Central memory CD8-positive, alpha-beta T cell (primary cell): Measurements from ENCODE around the gene RHOA.

ENCODE experiments used
- ATAC-seq: fragments of 150-1000 bp; cut with Tn5 transposase; replicated peaks from 2 replicates; pipeline ENCODE4 v1.10.0; 2022; ENCODE audit warnings: mild to moderate bottlenecking, moderate FRiP score, moderate number of reproducible peaks; ENCODE audit not compliant: poor library complexity, severe bottlenecking; ENCODE audit errors: extremely low read depth
- DNase-seq, 2 donors: peaks; one replicate each; pipeline ENCODE4 v3.0.0; 2021; ENCODE audit warnings: low spot score in 2 of 2
- H3K27ac Mint-ChIP-seq: one replicate; pipeline ENCODE4 v1.8.0; 2022; ENCODE audit warnings: low read depth, mild to moderate bottlenecking, moderate library complexity, mixed read lengths
- H3K27me3 Mint-ChIP-seq: one replicate; pipeline ENCODE4 v1.8.0; 2022; ENCODE audit warnings: mixed read lengths
- H3K36me3 Mint-ChIP-seq: one replicate; pipeline ENCODE4 v1.8.0; 2022; ENCODE audit warnings: mild to moderate bottlenecking, moderate library complexity, mixed read lengths; ENCODE audit not compliant: insufficient read depth
- H3K4me1 Mint-ChIP-seq: one replicate; pipeline ENCODE4 v1.8.0; 2022; ENCODE audit warnings: mixed read lengths
- H3K4me3 Mint-ChIP-seq: one replicate; pipeline ENCODE4 v1.8.0; 2022; ENCODE audit warnings: mild to moderate bottlenecking, moderate library complexity, mixed read lengths
- H3K9me3 Mint-ChIP-seq: one replicate; pipeline ENCODE4 v1.8.0; 2022; ENCODE audit warnings: mixed read lengths

The RHOA gene

GRCh38 chr3:49411968-49412631 is at the start of gene RHOA, which contains the start of gene TCTA:
Gene RHOA, minus strand, starts transcription at chr3:49411976. Its CDS starts 36,387 bp downstream, at chr3:49375589.
Gene TCTA, plus strand, starts transcription at chr3:49412423. Its CDS starts 4 bp downstream, at chr3:49412427.
- DNase-seq (peak; percentile 96 to 99), ATAC-seq (peak; percentile 86)
- no peaks in the 10 kb centered on the region for H3K27me3 Mint-ChIP-seq
- peak within 1 kb of the TSS; percentile 75 for H3K27ac Mint-ChIP-seq
- H3K9me3 Mint-ChIP-seq: no peaks in the 10 kb centered on the region
- peaks cover 65% of the 10 kb centered on the region for H3K4me1 Mint-ChIP-seq
- H3K4me3 Mint-ChIP-seq: peak within 1 kb of the TSS; percentile 82
- H3K36me3 Mint-ChIP-seq: peaks cover 24% of the 10 kb centered on the region

- DNase-seq (no peak), ATAC-seq (no peak)
- Mint-ChIP-seq H3K9me3 (no peaks in the 10 kb centered on the region), H3K4me3 (no peak overlapping the region), H3K36me3 (no peaks in the 10 kb centered on the region), H3K27me3 (no peaks in the 10 kb centered on the region), H3K4me1 (no peaks in the 10 kb centered on the region), H3K27ac (no peak overlapping the region)
Measured at GRCh38 chr3:49460956-49461355, 49.2 kb upstream of the RHOA start.

- Mint-ChIP-seq H3K27me3 (no peaks in the 10 kb centered on the region), H3K4me1 (no peaks in the 10 kb centered on the region), H3K27ac (no peak overlapping the region), H3K9me3 (no peaks in the 10 kb centered on the region), H3K36me3 (no peaks in the 10 kb centered on the region), H3K4me3 (no peak overlapping the region)
- DNase-seq (no peak), ATAC-seq (no peak)
Measured at GRCh38 chr3:49460188-49460890, 48.6 kb upstream of the RHOA start.

GRCh38 chr3:49456466-49456865 is 44.7 kb upstream of the RHOA start:
- no peak overlapping the region for H3K4me3 Mint-ChIP-seq
- no peaks in the 10 kb centered on the region for H3K9me3 Mint-ChIP-seq
- DNase-seq (no peak), ATAC-seq (no peak)
- H3K27ac Mint-ChIP-seq: no peak overlapping the region
- H3K27me3 Mint-ChIP-seq: no peaks in the 10 kb centered on the region
- H3K36me3 Mint-ChIP-seq: no peaks in the 10 kb centered on the region
- no peaks in the 10 kb centered on the region for H3K4me1 Mint-ChIP-seq

GRCh38 chr3:49454898-49455681 is 43.3 kb upstream of the RHOA start:
- no peak overlapping the region for H3K27ac Mint-ChIP-seq
- no peak for DNase-seq
- no peak for ATAC-seq
- H3K9me3 Mint-ChIP-seq: no peaks in the 10 kb centered on the region
- no peaks in the 10 kb centered on the region for H3K4me1 Mint-ChIP-seq
- H3K36me3 Mint-ChIP-seq: no peaks in the 10 kb centered on the region
- H3K4me3 Mint-ChIP-seq: no peak overlapping the region
- H3K27me3 Mint-ChIP-seq: no peaks in the 10 kb centered on the region

GRCh38 chr3:49454458-49454857 is 42.7 kb upstream of the RHOA start:
- Mint-ChIP-seq H3K36me3 (no peaks in the 10 kb centered on the region), H3K27ac (no peak overlapping the region), H3K4me1 (no peaks in the 10 kb centered on the region), H3K4me3 (no peak overlapping the region), H3K27me3 (no peaks in the 10 kb centered on the region), H3K9me3 (no peaks in the 10 kb centered on the region)
- ATAC-seq (no peak), DNase-seq (no peak)

- no peaks in the 10 kb centered on the region for H3K9me3 Mint-ChIP-seq
Measured at GRCh38 chr3:49453621-49454020, 41.8 kb upstream of the RHOA start.

GRCh38 chr3:49445391-49445790 is 33.6 kb upstream of the RHOA start:
- Mint-ChIP-seq H3K4me1 (peaks cover 10% of the 10 kb centered on the region), H3K9me3 (no peaks in the 10 kb centered on the region), H3K27me3 (no peaks in the 10 kb centered on the region), H3K4me3 (no peak overlapping the region), H3K27ac (peak overlapping the region; percentile 80), H3K36me3 (peaks cover 2% of the 10 kb centered on the region)
- DNase-seq: no peak
- ATAC-seq: no peak

More at GRCh38 chr3:49453621-49454020, 41.8 kb upstream of the RHOA start:
- no peak overlapping the region for H3K4me3 Mint-ChIP-seq
- DNase-seq (no peak), ATAC-seq (no peak)
- peaks cover 5% of the 10 kb centered on the region for H3K4me1 Mint-ChIP-seq
- H3K27ac Mint-ChIP-seq: no peak overlapping the region
- no peaks in the 10 kb centered on the region for H3K36me3 Mint-ChIP-seq
- H3K27me3 Mint-ChIP-seq: no peaks in the 10 kb centered on the region

GRCh38 chr3:49434731-49435130 is 23.0 kb upstream of the RHOA start:
- ATAC-seq (no peak), DNase-seq (no peak)
- H3K36me3 Mint-ChIP-seq: peaks cover 1% of the 10 kb centered on the region
- no peaks in the 10 kb centered on the region for H3K27me3 Mint-ChIP-seq
- H3K9me3 Mint-ChIP-seq: no peaks in the 10 kb centered on the region
- no peak overlapping the region for H3K27ac Mint-ChIP-seq
- H3K4me3 Mint-ChIP-seq: no peak overlapping the region
- H3K4me1 Mint-ChIP-seq: no peaks in the 10 kb centered on the region

- peaks cover 18% of the 10 kb centered on the region for H3K4me1 Mint-ChIP-seq
- peaks cover 7% of the 10 kb centered on the region for H3K36me3 Mint-ChIP-seq
- no peak for DNase-seq
- peak overlapping the region; percentile 90 for H3K4me3 Mint-ChIP-seq
- H3K27me3 Mint-ChIP-seq: no peaks in the 10 kb centered on the region
- no peaks in the 10 kb centered on the region for H3K9me3 Mint-ChIP-seq
- no peak for ATAC-seq
- H3K27ac Mint-ChIP-seq: peak overlapping the region; percentile 96
Measured at GRCh38 chr3:49428752-49429080, 16.9 kb upstream of the RHOA start.

- H3K27ac Mint-ChIP-seq: peak overlapping the region; percentile 96
Measured at GRCh38 chr3:49427586-49427985, 15.8 kb upstream of the RHOA start.

GRCh38 chr3:49424816-49425215 is 13.0 kb upstream of the RHOA start:
- ATAC-seq (no peak), DNase-seq (no peak)
- H3K27me3 Mint-ChIP-seq: no peaks in the 10 kb centered on the region
- peaks cover 29% of the 10 kb centered on the region for H3K4me1 Mint-ChIP-seq
- H3K27ac Mint-ChIP-seq: no peak overlapping the region
- H3K4me3 Mint-ChIP-seq: no peak overlapping the region
- H3K36me3 Mint-ChIP-seq: peaks cover 11% of the 10 kb centered on the region
- H3K9me3 Mint-ChIP-seq: no peaks in the 10 kb centered on the region

More at GRCh38 chr3:49427586-49427985, 15.8 kb upstream of the RHOA start:
- DNase-seq (no peak), ATAC-seq (no peak)
- Mint-ChIP-seq H3K9me3 (no peaks in the 10 kb centered on the region), H3K4me3 (peak overlapping the region; percentile 90), H3K27me3 (no peaks in the 10 kb centered on the region), H3K36me3 (peaks cover 7% of the 10 kb centered on the region), H3K4me1 (peaks cover 18% of the 10 kb centered on the region)
